Suppressor macrophage (primary cell): Measurements from ENCODE around the gene SETDB1.
"Not testable (repeated sequence)": the region's sequence is repeated elsewhere in the genome, so short reads cannot be mapped to it uniquely, and the experiment has no call there.

Source experiments
- DNase-seq, 4 experiments: peaks; one replicate each; pipeline ENCODE4 v3.0.0-alpha.2; 2020 to 2022
- total RNA-seq, 17 experiments: gene quantifications; one replicate each; lab custom pipeline; 2026; ENCODE audit warnings: mixed read lengths in 6 of 17, inconsistent platforms in 3 of 17; lab: John Stamatoyannopoulos, UW

Gene SETDB1
- total RNA-seq: 21.5 to 70.2 (median 45.8) reads per million in 17 experiments

DNA sequence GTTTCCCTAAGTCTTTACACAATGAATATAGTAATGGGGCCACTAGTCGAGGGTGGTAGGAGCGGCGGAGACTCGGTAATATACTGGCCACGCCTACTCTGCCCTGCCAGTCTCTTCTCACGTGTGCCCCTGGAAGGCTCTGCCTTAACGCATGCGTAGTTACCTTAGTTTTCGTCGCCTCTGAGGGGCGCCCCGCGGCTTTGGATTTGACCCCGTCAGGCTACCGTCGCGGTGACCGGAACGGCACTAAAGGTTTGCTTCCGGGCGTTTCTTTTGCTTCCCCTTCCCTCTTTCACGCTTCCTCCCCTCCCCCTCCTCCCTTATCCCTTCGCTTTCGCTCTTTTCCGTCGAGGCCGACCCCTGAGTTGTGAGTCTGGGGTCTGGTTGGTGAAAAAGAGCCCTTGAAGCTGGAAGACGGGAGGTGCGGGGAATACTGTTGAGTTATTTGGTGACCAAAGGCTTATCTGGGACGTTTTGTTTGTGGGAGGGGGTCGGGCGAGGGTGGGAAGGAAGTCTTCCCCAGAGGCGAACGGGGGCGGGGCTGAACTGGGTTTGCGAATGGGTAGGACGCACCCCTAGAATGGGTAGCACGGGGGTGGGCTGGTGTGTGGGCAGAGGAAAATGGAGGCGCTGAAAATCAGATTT is at the start of gene SETDB1:
Gene SETDB1, plus strand, starts transcription at position 267 of the 645 bp plus-strand sequence. CDS start 1,352 bp downstream, outside the sequence.
- DNase-seq: peak; percentile 97 to 99 (median 98)

- not testable (repeated sequence) for DNase-seq
These were observed 47.2 kb upstream of the SETDB1 start for GRCh38 chr1:150878931-150879330.

DNA sequence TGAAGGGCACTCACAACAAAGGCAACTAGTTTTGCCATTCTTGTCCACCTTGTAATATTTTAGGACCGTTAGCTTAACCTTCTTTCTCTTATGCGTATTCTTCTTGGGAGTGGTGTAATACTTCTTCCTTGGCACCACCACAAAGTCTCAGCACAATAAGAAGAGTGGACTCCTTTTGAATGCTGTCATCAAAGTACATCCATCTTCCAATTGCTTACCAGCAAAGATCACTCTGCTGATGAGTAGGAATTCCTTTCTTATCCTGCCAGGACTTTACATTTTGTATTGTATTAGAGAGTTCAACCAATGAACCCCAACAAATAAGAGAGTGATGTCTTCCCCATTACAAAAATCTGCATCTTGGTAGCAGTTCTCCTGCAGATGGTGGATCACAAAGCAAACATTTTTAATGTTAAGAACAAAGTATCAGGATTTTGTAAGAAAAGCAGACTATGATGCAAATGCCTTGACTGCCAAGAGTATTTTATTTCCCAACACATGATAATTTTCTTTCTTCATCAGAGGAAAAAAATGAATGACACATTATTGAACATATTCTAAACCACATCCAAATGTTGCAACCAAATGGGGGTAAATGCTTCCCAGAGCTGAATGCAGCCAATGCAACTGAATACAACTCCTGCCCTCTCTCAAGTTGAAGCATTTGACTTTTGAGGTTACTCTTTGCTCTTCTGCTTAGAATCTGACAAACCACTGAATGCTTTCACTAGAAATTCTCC is 44.7 kb upstream of the SETDB1 start:
- DNase-seq: peak; percentile 26 to 83 (median 48)

- DNase-seq: not testable (repeated sequence)
These were observed 43.0 kb upstream of the SETDB1 start for GRCh38 chr1:150883121-150883520.

- DNase-seq: no peak
These were observed 39.1 kb upstream of the SETDB1 start, which contains the start of gene CTXND2 for GRCh38 chr1:150887018-150887417. TSS of gene CTXND2 (plus strand) at chr1:150887136. CDS start at chr1:150912315, 25,179 bp downstream.

DNA sequence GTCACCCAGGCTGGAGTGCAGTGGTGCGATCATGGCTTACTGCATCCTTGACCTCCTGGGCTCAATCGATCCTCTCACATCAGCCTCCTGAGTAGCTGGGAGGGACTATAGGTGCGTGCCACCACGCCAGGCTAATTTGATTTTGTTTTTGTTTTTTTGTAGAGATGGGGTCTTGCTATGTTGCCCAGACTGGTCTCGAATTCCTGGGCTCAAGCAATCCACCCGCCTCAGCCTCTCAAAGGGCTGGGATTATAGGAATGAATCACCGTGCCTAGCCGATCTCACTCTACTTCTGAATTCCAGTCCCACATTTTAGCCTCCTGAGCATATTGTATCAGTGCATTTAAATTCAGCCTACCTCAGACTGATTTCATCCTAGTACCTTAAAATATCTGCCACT is 37.4 kb upstream of the SETDB1 start:
- no peak for DNase-seq

DNA sequence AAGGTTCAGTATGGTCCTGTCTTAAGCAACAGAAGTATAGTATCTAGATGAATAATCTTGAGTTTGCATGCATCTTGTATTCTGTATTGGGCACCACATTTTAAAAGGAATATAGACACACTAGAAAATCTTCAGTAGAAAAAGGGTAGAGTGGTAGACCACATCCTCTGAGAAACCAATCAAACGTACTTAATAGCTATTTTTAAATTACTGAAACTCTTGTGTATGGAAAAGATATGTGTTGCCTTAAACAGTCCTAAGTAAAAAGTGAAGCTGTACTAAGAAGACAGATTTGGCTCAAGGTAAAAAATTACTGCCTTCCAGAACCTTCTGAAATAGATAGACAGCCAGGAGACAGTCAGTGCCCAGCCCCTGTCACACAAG is 36.1 kb upstream of the SETDB1 start:
- DNase-seq: no peak

DNA sequence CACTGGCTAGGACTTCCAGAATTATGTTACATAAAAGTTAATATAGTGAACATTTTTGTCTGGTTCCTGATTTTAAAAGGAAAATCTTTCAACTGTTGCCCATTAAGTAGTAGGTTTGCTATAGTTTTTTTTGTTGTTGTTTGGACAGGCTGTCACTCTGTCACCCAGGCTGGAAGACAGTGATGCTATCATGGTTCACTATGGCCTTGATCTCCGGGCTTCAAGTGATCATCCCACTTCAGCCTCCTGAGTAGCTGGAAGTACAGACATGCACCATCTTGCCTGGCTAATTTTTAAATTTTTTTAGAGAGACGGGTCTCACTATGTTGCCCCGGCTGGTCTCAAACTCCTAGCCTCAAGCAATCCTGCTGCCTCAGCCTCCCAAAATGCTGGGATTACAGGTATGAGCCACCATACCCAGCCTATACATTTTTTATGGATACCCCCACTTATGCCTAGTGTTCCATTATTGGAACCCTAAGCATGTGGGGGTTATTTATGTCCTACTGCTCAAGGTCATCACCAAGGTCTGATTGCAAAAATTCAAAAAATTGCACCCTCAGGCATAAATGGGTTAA is 32.7 kb upstream of the SETDB1 start:
- no peak for DNase-seq

- DNase-seq: no peak
These were observed 30.5 kb upstream of the SETDB1 start for GRCh38 chr1:150895618-150896017.

- DNase-seq: not testable (repeated sequence)
These were observed 26.4 kb upstream of the SETDB1 start for GRCh38 chr1:150899795-150900194.

GRCh38 chr1:150902346-150902745 is 23.8 kb upstream of the SETDB1 start:
- no peak for DNase-seq

GRCh38 chr1:150902751-150903150 is 23.4 kb upstream of the SETDB1 start:
- DNase-seq: no peak

DNA sequence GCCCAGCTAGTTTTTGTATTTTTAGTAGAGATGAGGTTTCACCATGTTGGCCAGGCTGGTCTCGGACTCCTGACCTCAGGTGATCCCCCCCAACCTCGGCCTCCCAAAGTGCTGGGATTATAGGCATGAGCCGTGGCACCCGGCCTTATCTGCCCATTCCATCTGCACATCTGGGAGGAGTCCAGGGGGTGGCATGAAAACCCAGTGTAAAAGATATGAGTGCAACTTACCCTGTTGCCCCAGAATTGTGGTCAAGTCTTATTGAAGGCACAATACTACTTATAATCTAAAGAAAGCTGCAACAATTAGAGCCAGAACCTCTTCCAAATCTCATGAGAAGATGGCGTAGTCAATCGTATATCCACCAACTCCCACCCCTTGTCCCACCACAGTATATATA is 20.9 kb upstream of the SETDB1 start:
- DNase-seq: no peak

DNA sequence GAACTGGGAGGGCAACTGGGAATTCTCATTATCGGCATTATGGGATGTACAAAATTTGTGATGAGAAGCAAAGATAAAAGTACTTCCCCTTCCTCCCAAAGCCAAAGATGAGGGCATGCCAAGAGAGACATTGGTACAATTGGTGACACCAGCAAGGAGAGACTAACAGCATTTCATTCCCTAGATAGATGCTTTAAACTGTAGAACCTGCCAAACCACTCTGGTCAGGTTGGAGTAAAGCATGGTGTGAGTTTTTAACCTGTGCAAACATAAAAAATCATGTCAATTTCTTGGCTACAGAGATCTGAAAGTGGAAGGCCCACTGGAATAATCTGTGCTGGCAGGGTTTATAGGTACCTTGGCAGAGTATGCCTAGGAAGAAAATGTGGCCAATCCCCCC is 19.8 kb upstream of the SETDB1 start:
- no peak for DNase-seq

DNA sequence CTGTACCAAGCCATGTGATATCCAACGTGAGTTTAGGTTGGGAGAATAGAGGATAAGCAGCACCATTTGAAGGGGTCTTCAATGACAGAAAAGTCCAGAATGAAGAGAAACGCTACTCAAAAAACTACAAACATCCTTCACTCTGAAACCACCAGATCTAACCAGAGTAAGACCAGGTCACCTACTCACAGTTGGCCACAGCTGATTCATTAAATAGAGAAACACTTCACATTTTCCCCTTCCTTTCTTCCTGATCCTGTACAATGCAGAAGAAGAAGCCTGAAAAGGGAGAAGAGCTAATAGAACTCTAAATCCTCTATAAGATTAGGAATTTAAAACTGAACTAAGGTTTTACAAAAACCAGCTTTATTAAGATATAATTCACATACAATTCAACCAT is 19.4 kb upstream of the SETDB1 start:
- DNase-seq: no peak

GRCh38 chr1:150909585-150910180 is 16.5 kb upstream of the SETDB1 start:
- DNase-seq: peak; percentile 20 to 72 (median 60)

GRCh38 chr1:150912623-150913022 is 13.5 kb upstream of the SETDB1 start:
- no peak for DNase-seq

DNA sequence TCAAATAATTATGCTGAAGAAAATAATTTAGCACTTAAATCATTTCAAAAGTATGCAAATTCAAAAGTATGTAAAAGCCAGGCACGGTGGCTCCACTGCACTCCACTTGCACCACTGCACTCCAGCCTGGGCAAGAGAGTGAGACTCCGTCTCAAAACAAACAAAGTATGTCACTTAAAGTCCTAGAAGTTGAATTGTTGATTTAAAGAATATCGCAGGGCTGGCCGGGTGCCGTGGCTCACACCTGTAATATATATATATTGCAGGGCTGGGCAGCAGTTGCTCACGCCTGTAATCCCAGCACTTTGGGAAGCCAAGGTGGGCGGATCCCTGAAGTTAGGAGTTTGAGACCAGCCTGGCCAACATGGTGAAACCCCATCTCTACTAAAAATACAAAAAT is 8.8 kb upstream of the SETDB1 start:
- no peak for DNase-seq

DNA sequence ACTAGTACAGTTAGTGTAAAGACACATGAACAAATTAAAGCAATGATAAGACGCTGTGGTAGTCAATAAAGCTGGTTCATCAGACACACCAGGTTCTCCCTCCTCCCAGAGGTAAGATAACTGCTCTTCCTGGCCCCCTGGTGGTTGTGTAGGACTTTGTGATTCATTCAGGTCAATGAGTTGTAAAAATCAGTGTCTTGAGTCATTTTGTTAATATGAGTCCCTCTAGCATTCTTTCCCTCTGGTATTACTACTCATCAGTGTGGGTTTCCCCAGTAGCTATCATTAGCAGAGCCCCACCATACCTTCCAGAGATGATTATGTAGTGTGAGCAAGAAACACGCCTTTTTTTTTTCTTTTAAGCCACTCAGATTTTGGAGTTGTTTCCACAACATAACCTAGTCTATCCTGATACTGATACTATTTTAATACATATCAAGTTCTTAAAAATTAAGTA is 3.6 kb upstream of the SETDB1 start:
- peak; percentile 76 to 82 (median 81) for DNase-seq

DNA sequence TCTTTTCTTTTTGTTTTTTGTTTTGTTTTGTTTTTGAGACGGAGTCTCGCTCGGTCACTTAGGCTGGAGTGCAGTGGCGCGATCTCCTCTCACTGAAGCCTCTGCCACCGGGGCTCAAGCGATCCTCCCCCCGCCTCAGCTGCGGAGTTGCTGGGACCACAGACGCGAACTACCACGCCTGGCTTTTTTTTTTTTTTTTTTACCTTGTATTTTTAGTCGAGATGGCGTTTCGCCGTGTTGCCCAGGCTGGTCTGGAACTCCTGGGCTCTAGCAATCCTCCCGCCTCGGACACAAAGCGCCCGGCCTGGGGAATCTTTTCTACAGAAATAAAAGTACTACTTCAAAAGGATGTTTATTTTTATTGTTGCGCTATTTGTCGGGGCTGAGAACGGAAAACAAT is 1.1 kb upstream of the SETDB1 start:
- peak in 2 of 4 experiments; percentile 14 to 22 for DNase-seq

GRCh38 chr1:150927624-150928023 is 1.5 kb downstream of the SETDB1 start:
- peak; percentile 37 to 71 (median 64) for DNase-seq

GRCh38 chr1:150928286-150928685 is 2.1 kb downstream of the SETDB1 start:
- DNase-seq: peak in 2 of 4 experiments; percentile 16 to 19

GRCh38 chr1:150928775-150929174 is 2.6 kb downstream of the SETDB1 start:
- not testable (repeated sequence) for DNase-seq
